ENCODE data around the gene RPRD1B.

GRCh38 chr20:38008233-38008944 lies 25.2 kb upstream of the RPRD1B start:
- TF ChIP-seq CTCF (IDR thresholded peaks at IDR 0.05) (no peak), POLR2A (IDR thresholded peaks at IDR 0.05) (no peak)

Data from esophagus squamous epithelium (tissue), 4 donors.